Esophagus muscularis mucosa (tissue), 4 donors: ENCODE measurements around the gene TRIP13. TPM values are rescaled to one million over a fixed set of nuclear protein-coding genes. Genes with fewer than 3 reads are reported as not detected.
A peak's percentile ranks its signal among the peaks of the same experiment; 100 is the strongest.

ENCODE experiments used
- DNase-seq: peaks from one replicate; pipeline ENCODE4 v3.0.0-alpha.2; 2017; ENCODE audit errors: extremely low spot score
- H3K27ac ChIP-seq, 4 donors: fragments of 200-600 bp; sonication (generic); replicated peaks in 1 of 4; 1 replicate in 3 of 4; 2 replicates in 1 of 4; pipeline ENCODE4 v1.5.1; 2016 to 2019; ENCODE audit warnings: mild to moderate bottlenecking in 1 of 4
- H3K27me3 ChIP-seq, 4 donors: fragments of 200-600 bp; sonication (generic); one replicate each; pipeline versions ENCODE4 v1.5.1 to v1.6.0; 2016 to 2019
- H3K36me3 ChIP-seq, 4 donors: fragments of 200-600 bp; sonication (generic); one replicate each; pipeline ENCODE4 v1.5.1; 2016 to 2019
- H3K4me1 ChIP-seq, 4 donors: fragments of 200-600 bp; sonication (generic); one replicate each; pipeline ENCODE4 v1.5.1; 2016 to 2019
- H3K4me3 ChIP-seq, 4 donors: fragments of 200-600 bp; sonication (generic); 1 replicate in 2 of 4; 2 replicates in 2 of 4; pipeline ENCODE4 v1.5.1; 2016 to 2019; ENCODE audit warnings: mild to moderate bottlenecking in 4 of 4, moderate library complexity in 1 of 4
- H3K9me3 ChIP-seq, 4 donors: fragments of 200-600 bp; sonication (generic); 1 replicate in 3 of 4; 2 replicates in 1 of 4; pipeline ENCODE4 v1.5.1; 2016 to 2019
- EP300 ChIP-seq: sonication (generic); formaldehyde crosslinking; IDR thresholded peaks from one replicate; pipeline ENCODE4 v1.6.1; 2017; ENCODE audit warnings: antibody characterized with exemption
- POLR2A ChIP-seq: fragments of 450-650 bp; IDR thresholded peaks from one replicate; pipeline ENCODE4 v1.6.1; 2017; ENCODE audit warnings: antibody characterized with exemption, moderate library complexity, mild to moderate bottlenecking, low read depth
- POLR2AphosphoS5 ChIP-seq, 2 donors: sonication (generic); formaldehyde crosslinking; IDR thresholded peaks; one replicate each; pipeline ENCODE4 v1.6.1; 2017; ENCODE audit warnings: antibody characterized with exemption in 2 of 2
- WGBS: methylation state at CpG from one replicate; pipeline ENCODE4 v1.1.5; 2018; 5-methylcytosine and 5-hydroxymethylcytosine counted together
- intact Hi-C: fragments of 100-400 bp; cut with DNase I; formaldehyde crosslinking; loops from one replicate; pipeline ENCODE4 v1.15.1; 2023
- total RNA-seq, 4 donors: library from RNA; depleted of rRNA; stranded (reverse); fragments of >200 nt; gene quantifications; one replicate each; pipeline versions ENCODE4 v1.1.0 to v1.2.1, GENCODE V29; 2016
- TF ChIP-seq, protein P1 (sequence below), 3 experiments: fragments of 200-600 bp in 2 of 3; fragments of 450-650 bp in 1 of 3; sonication (generic) in 2 of 3; IDR thresholded peaks; one replicate each; pipeline ENCODE4 v1.5.1; 2017 to 2019; ENCODE audit warnings: antibody characterized with exemption in 3 of 3, mild to moderate bottlenecking in 2 of 3, moderate library complexity in 1 of 3

TRIP13 gene
- total RNA-seq, 4 donors from 2014 or later, result 0.65 to 0.92 (median 0.66) TPM; not detected in 1

DNA sequence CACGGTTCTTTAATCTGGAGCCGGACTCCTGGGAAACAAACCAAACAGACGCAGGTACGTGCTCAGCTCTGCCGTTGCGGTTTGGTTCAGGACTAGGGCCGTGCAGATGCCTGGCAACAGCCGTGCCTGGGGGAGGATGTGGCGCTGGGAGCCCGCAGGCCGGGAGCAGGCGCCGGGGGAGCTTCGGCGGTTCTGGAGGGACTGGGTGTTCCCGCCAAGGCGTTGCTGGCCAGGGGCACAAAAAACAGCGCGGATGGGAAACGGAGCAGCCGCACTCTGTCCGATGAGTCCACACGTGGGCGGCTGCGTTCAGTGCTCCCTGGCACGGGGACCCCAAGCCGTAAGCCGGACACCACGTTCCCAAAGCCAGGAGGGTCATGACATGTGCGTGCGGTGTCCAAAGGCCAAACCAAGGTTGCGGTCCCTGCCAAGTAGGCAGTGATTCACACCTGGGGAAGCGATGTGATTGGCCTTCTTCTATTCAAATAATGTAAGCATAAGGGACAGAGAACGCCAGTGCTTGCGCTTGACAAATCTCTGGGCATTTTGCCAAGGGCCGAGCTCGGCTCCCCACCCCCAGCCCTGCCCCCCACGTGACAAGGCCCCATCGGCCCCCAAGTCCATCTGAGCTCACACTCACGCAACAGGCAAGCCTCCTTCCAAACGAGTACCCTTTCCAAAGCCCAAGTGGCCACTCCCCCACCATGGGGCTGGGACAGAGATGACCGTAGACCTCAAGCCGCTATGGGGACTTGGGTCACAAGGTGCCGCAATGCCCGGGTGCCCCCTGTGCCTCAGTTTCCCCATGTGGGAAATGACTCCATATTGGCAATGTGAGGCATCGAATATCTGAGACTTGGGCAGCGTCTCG is 66.3 kb downstream of the TRIP13 start:
- no peak for DNase-seq
- peaks cover 21 to 54% (median 42%) of the 10 kb centered on the region in 4 donors for H3K4me1 ChIP-seq
- no peaks in the 10 kb centered on the region for H3K9me3 ChIP-seq
- WGBS, result 87% methylated on average over 41 of the region's 48 CpGs
- no peaks in the 10 kb centered on the region for H3K36me3 ChIP-seq
- TF ChIP-seq EP300 (no peak), POLR2AphosphoS5 (IDR thresholded peaks at IDR 0.05) (no peak), POLR2A (no peak)
- TF ChIP-seq, protein P1, sequence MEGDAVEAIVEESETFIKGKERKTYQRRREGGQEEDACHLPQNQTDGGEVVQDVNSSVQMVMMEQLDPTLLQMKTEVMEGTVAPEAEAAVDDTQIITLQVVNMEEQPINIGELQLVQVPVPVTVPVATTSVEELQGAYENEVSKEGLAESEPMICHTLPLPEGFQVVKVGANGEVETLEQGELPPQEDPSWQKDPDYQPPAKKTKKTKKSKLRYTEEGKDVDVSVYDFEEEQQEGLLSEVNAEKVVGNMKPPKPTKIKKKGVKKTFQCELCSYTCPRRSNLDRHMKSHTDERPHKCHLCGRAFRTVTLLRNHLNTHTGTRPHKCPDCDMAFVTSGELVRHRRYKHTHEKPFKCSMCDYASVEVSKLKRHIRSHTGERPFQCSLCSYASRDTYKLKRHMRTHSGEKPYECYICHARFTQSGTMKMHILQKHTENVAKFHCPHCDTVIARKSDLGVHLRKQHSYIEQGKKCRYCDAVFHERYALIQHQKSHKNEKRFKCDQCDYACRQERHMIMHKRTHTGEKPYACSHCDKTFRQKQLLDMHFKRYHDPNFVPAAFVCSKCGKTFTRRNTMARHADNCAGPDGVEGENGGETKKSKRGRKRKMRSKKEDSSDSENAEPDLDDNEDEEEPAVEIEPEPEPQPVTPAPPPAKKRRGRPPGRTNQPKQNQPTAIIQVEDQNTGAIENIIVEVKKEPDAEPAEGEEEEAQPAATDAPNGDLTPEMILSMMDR (IDR thresholded peaks at IDR 0.05), result no peak
- no peaks in the 10 kb centered on the region for H3K27me3 ChIP-seq
- intact Hi-C loops, result no loop called here
- H3K27ac ChIP-seq, result peak overlapping the region in 2 of 4 donors; percentile 57 to 76
- no peak overlapping the region for H3K4me3 ChIP-seq

DNA sequence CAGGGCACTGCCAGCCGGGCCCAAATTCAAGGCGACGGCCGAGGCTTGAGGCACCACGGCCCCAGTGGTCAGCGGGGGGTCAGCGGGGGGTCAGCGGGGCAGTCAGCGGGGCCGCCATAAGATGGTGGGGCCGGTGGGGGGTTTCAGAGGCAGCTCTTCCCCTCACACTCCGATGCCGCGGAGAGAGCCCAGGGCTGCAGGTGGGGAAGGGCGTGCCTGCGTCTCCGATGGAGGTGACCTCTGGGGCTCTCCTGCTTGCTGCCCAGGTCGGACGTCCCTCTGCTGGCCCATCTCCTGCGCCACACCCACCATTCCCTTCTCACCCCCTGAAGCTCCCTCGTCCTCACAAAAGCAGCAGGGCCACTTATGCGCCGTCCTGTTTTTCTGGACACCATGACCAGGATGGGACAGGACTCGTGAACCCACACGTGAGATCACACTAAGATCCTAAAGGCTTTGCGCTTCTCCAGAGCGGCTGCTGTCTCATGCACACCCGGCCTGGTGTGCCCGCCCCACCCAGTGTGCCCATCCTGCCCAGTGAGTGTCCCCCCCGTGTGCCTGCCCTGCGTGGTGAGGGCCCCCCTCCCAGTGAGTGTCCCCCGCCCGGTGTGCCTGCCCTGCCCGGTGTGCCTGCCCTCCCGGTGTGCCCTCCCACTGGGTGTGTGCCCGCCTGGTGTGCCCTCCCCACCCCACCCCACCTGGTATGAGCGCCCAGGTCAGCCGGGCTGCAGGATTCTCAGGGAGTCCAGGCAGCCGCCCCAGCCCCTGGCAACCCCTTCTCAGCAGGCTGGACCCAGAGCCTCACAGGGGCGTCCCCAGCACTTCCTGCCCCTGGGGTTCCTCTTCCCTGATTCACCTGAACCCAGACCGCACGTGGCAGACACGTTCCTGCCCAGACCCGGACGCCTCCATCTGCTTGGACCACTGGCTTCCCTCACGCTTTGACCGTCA is 67.2 kb downstream of the TRIP13 start:
- Histone ChIP-seq H3K4me3 (no peak overlapping the region), H3K36me3 (no peaks in the 10 kb centered on the region), H3K27ac (no peak overlapping the region), H3K27me3 (no peaks in the 10 kb centered on the region), H3K9me3 (no peaks in the 10 kb centered on the region), H3K4me1 (peaks cover 21 to 60% (median 42%) of the 10 kb centered on the region in 4 donors)
- no peak for DNase-seq
- TF ChIP-seq POLR2AphosphoS5 (IDR thresholded peaks at IDR 0.05) (no peak), EP300 (no peak), POLR2A (no peak)
- TF ChIP-seq, protein P1 (IDR thresholded peaks at IDR 0.05), result no peak
- WGBS, result 90% methylated on average over 34 of the region's 47 CpGs
- intact Hi-C loops, result no loop called here

DNA sequence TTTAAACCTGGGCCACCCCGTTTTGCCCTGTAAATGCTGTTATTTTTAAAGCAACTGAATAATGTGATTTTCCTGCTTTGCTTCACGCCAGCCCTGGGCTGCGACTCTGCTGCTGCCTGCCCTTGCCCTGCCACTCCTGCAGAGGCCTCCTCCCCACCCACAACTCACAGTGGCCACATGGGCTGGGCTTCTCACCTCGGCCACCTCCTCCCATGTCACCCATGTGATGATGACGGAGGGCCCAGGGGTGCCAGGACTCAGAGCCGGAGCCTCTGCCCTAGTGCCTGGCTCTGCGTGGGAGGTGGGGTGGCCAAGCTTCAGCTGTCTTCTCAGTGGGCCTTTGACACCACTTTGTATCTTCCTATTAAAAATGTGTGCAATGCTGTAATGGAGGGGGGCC is 67.9 kb downstream of the TRIP13 start:
- Histone ChIP-seq H3K9me3 (no peaks in the 10 kb centered on the region), H3K27ac (no peak overlapping the region), H3K4me1 (peaks cover 21 to 57% (median 38%) of the 10 kb centered on the region in 4 donors), H3K27me3 (no peaks in the 10 kb centered on the region), H3K36me3 (no peaks in the 10 kb centered on the region), H3K4me3 (no peak overlapping the region)
- no peak for DNase-seq
- 63% methylated on average over 7 of the region's 7 CpGs for WGBS
- intact Hi-C loops, result no loop called here
- TF ChIP-seq POLR2A (no peak), EP300 (no peak), POLR2AphosphoS5 (IDR thresholded peaks at IDR 0.05) (no peak)
- TF ChIP-seq, protein P1 (IDR thresholded peaks at IDR 0.05), result no peak

DNA sequence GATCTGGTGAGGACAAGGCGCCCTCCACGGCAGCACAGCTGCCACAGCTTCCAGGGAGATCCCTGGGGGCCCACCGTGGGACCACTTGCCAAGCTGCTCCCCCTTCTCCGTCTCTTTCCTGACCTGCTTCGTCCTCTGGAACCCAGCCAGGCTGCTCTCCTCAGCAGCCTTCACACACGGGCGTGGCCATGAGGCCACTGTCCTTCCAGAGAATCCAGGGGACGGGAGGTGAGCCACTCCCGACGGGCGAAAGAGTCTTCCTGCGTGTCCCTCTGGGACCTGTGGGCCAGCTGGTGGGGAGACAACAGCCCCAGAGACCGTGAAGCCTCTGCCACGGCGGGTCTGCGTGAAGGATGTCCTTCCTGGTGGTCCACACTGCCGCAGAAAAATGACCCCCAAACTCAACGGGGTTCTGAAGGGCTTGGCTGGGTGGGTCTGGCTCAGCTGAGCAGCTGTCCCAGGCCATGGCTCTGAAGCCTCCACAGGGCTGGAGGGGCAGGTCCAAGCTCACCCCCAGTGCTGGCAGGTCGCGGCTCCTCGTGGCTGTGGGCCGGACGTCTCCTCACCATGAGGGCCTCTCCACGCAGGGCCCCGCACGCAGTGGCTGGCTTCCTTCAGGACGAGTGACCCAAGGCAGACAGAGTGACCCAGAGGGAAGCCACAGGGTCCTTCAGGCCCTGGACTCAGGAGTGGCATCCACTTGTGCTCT is 68.5 kb downstream of the TRIP13 start:
- DNase-seq, result no peak
- no peaks in the 10 kb centered on the region for H3K36me3 ChIP-seq
- 38% methylated on average over 10 of the region's 27 CpGs for WGBS
- no peaks in the 10 kb centered on the region for H3K27me3 ChIP-seq
- no peaks in the 10 kb centered on the region for H3K9me3 ChIP-seq
- H3K4me3 ChIP-seq, result no peak overlapping the region
- intact Hi-C loops, result no loop called here
- H3K27ac ChIP-seq, result no peak overlapping the region
- H3K4me1 ChIP-seq, result peaks cover 19 to 51% (median 32%) of the 10 kb centered on the region in 4 donors
- no peak for TF ChIP-seq POLR2A
- no peak for TF ChIP-seq EP300
- TF ChIP-seq, protein P1 (IDR thresholded peaks at IDR 0.05), result no peak
- TF ChIP-seq POLR2AphosphoS5 (IDR thresholded peaks at IDR 0.05), result no peak
